RWPE1 (cell line): ENCODE data around the gene MCM3AP.

ENCODE experiments used
- CTCF ChIA-PET: fragments of 350-600 bp; sonication (Branson Sonifier 250); formaldehyde crosslinking; extraction: SDS; loops from one replicate; lab custom pipeline; 2021; lab: Yijun Ruan, JAX
- POLR2A ChIA-PET: fragments of 400-600 bp; formaldehyde crosslinking; extraction: SDS; loops from one replicate; lab custom pipeline; 2020; ENCODE audit warnings: antibody characterized with exemption; ENCODE audit not compliant: low non-redundant PET; lab: Yijun Ruan, JAX
- DNase-seq: peaks from one replicate; pipeline ENCODE4 v3.0.0; 2012; ENCODE audit warnings: low spot score
- H3K27ac ChIP-seq: fragments of 450-650 bp; 2 replicates; pipeline ENCODE4 v1.5.1; 2017
- CTCF ChIP-seq: fragments of 450-650 bp; conservative IDR thresholded peaks from 2 replicates; pipeline ENCODE4 v1.5.1; 2017; ENCODE audit warnings: low read depth, mild to moderate bottlenecking

MCM3AP gene

GRCh38 chr21:46190491-46191131 is 94.8 kb downstream of the MCM3AP start:
- TF ChIP-seq CTCF: no peak
- no peak for DNase-seq
- ChIA-PET CTCF (interaction anchor here (0.5 kb wide), 1 partner anchor 16 kb away, joined by 3 read pairs; no protein-coding TSS in a partner anchor), POLR2A (no interaction called here)
- H3K27ac ChIP-seq: peak overlapping the region; percentile 66

GRCh38 chr21:46189959-46190490 is 95.4 kb downstream of the MCM3AP start:
- CTCF ChIA-PET: interaction anchor here (0.5 to 0.7 kb wide), 3 partner anchors 17 to 116 kb away, joined by 3 to 4 read pairs (median 3); no protein-coding TSS in a partner anchor
- TF ChIP-seq CTCF: no peak
- POLR2A ChIA-PET: interaction anchor here (0.6 kb wide), 1 partner anchor 40 kb away, joined by 3 read pairs; no protein-coding TSS in a partner anchor
- no peak for DNase-seq
- peak overlapping the region; percentile 66 for H3K27ac ChIP-seq

GRCh38 chr21:46189213-46189958 is 96.0 kb downstream of the MCM3AP start:
- no peak for TF ChIP-seq CTCF
- CTCF ChIA-PET: interaction anchor here (0.6 to 0.7 kb wide), 2 partner anchors 38 to 115 kb away, joined by 3 to 4 read pairs; no protein-coding TSS in a partner anchor
- H3K27ac ChIP-seq: peak overlapping the region; percentile 66
- POLR2A ChIA-PET: interaction anchor here (0.6 kb wide), 1 partner anchor 41 kb away, joined by 3 read pairs; no protein-coding TSS in a partner anchor
- no peak for DNase-seq

- POLR2A ChIA-PET: no interaction called here
- no peak for TF ChIP-seq CTCF
- DNase-seq: peak; percentile 35
- H3K27ac ChIP-seq: peak overlapping the region; percentile 66
- CTCF ChIA-PET: no interaction called here
Measured at GRCh38 chr21:46188226-46189212, 96.9 kb downstream of the MCM3AP start.

GRCh38 chr21:46187814-46188213 is 97.6 kb downstream of the MCM3AP start:
- TF ChIP-seq CTCF: no peak
- no peak overlapping the region for H3K27ac ChIP-seq
- CTCF ChIA-PET: no interaction called here
- POLR2A ChIA-PET: no interaction called here
- no peak for DNase-seq
